GM18951 (cell line): ENCODE measurements around the gene MILR1.
"Not testable (repeated sequence)": the region's sequence is repeated elsewhere in the genome, so short reads cannot be mapped to it uniquely, and the experiment has no call there.

Experiments
- POLR2A ChIP-seq: IDR thresholded peaks from 4 replicates; pipeline ENCODE4 v1.6.1; 2011; ENCODE audit warnings: mild to moderate bottlenecking; ENCODE audit not compliant: insufficient read length, insufficient read depth; ENCODE audit errors: extremely low read depth
- in situ Hi-C: fragments of 300-500 bp; cut with MboI; formaldehyde crosslinking; loops from one replicate; pipeline ENCODE4 v1.12.0; 2022; ENCODE audit warnings: low sequenced_read_pairs, mixed read lengths, inconsistent platforms; ENCODE audit not compliant: unreplicated experiment

Gene MILR1

GRCh38 chr17:64418506-64419339, 30.2 kb upstream of the MILR1 start:
- in situ Hi-C loops: no loop called here
- no peak for TF ChIP-seq POLR2A

DNA sequence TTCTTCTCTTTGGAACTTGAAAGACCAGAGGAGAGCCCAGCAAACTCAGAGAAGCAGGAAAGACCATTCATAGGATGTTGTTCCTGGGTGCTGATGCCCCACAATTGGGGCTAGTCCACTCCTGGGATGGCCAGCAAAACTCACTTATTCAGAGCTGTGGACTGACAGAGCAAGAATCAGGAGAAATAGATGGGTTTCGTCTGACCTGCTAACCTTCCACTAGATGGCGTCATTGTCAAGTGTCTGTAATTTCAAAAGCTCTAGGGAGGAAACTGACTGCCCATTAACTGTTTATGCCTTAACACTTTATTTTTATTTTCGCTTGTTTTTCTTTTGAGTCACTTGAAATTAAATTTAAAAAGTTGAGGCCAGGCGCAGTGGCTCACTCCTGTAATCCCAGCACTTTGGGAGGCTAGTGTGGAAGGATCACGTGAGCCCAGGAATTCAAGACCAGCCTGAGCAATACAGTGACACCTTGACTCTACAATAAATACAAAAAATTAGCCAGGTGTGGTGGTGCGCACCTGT, 28.7 kb upstream of the MILR1 start:
- in situ Hi-C loops: loop anchor here (5.0 to 10.0 kb wide), 3 partner anchors 75 to 222 kb away; partner anchors contain the start of gene POLG2
- TF ChIP-seq POLR2A: no peak

- in situ Hi-C loops: loop anchor here (5.0 to 10.0 kb wide), 3 partner anchors 73 to 220 kb away; partner anchors contain the start of gene POLG2
These were observed 26.8 kb upstream of the MILR1 start for GRCh38 chr17:64422121-64422520.

DNA sequence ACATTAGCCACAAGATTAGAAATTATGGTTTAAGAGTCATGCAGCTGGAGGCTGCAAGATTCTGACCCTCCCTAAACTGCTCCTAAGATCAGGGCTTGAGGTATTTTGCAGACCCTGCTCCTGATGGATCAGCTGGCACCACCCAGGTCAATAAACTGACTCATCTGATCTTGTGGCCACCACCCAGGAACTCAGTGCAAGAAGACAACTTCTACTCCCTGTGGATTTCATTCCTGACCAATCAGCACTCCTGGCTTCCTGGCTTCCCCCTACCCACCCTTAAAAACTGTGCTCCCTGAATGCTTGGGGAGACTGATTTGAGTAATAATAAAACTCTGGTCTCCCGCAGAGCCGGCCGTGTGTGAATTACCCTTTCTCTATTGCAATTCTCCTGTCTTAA, 25.0 kb upstream of the MILR1 start:
- in situ Hi-C loops: loop anchor here (5.0 to 10.0 kb wide), 3 partner anchors 71 to 218 kb away; partner anchors contain the start of gene POLG2

DNA sequence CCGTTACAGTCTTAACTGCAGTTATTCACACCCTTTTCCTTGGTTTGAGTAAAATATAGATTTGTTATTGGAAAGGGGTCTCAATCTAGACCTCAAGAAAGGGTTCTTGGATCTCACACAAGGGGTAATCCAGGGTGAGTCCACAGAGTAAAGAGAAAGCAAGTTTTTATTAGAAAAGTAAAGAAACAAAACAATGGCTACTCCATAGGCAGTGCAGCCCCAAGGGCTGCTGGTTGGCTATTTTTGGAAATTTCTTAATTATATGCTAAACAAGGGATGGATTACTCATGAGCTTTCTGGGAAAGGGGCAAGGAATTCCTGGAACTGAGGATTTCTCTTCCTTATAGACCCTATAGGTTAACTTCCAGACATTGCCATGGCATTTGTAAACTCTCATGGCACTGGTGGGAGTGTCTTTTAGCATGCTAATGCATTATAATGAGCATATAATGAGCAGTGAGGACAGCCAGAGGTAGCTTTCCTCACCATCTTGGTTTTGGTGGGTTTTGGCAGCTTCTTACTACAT, 24.5 kb upstream of the MILR1 start:
- in situ Hi-C loops: loop anchor here (5.0 to 10.0 kb wide), 3 partner anchors 70 to 218 kb away; partner anchors contain the start of gene POLG2
- no peak for TF ChIP-seq POLR2A

More for the DNA sequence above, 25.0 kb upstream of the MILR1 start:
- TF ChIP-seq POLR2A: no peak

DNA sequence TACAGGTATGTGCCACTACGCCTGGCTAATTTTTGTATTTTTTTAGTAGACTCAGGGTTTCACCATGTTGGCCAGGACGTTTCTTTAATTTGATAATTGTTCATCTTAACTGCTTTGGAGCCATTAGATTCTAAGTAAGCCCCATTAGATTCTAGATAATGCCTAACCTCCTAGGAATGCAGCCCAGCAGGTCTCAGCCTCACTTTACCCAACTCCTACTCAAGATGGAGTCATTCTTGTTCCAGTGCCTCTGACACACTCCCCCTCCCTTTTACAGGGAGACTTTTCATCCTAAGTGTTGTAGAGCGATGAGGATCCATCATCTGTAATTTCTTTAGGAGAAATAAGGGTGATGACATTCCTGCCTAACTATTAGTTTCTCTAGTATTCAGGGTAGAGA, 23.7 kb upstream of the MILR1 start:
- TF ChIP-seq POLR2A: no peak
- in situ Hi-C loops: loop anchor here (10.0 kb wide), 1 partner anchor 70 kb away; the partner anchor contains the start of gene POLG2

GRCh38 chr17:64426596-64426995, 22.3 kb upstream of the MILR1 start:
- no peak for TF ChIP-seq POLR2A
- in situ Hi-C loops: loop anchor here (10.0 kb wide), 1 partner anchor 68 kb away; the partner anchor contains the start of gene POLG2

DNA sequence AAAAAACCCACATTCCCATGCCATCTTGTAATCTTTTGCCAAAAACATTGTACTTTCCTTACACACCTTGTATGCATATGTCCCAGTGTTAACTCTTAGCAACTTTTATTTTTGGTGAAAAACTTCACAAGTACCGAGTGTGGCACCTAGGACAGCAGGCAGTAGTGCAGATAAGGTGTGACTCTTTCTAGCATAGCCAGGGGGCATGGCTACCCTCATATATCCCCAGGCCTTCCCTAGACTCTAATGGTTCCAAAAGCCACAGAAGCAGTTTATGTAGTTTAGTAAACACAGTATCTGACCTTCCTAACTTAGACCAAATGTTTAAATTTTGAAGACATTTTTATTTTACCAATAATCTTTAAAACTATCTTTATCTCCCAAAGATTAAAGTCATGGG, 20.5 kb upstream of the MILR1 start:
- in situ Hi-C loops: loop anchor here (10.0 kb wide), 1 partner anchor 66 kb away; the partner anchor contains the start of gene POLG2
- no peak for TF ChIP-seq POLR2A

DNA sequence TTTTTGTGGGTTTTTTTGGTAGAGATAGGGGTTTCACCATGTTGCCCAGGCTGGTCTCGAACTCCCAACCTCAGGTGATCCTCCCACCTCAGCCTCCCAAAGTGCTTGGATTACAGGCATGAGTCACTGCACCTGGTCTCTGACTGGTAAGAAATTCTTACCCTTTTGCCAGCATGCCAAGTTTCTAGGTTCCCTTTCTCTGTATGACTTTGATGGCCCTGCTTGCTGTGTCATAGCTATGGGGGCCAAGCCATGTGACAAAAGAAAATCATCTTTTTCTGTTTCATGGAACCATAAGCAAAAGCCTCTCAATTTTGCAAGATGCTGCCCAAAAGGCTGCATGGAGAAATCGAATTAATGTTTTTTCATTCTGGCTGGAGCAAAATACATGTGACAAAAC, 18.9 kb upstream of the MILR1 start:
- in situ Hi-C loops: not testable (repeated sequence)

DNA sequence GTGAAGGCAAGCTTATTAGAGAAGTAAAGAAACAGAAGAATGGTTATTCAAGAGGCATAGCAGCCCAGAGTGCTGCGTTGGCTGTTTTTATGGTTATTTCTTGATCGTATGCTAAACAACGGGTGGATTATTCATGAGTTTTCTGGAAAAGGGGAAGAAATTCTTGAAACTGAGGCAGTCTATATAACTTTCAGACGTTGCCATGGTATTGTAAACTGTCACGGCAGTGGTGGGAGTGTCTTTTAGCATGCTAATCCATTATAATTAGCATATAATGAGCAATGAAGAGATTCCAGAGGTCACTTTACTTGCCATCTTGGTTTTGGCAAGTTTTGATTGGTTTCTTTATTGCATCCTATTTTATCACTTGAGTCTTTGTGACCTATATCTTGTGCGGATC, 17.4 kb upstream of the MILR1 start:
- no peak for TF ChIP-seq POLR2A
- in situ Hi-C loops: no loop called here

DNA sequence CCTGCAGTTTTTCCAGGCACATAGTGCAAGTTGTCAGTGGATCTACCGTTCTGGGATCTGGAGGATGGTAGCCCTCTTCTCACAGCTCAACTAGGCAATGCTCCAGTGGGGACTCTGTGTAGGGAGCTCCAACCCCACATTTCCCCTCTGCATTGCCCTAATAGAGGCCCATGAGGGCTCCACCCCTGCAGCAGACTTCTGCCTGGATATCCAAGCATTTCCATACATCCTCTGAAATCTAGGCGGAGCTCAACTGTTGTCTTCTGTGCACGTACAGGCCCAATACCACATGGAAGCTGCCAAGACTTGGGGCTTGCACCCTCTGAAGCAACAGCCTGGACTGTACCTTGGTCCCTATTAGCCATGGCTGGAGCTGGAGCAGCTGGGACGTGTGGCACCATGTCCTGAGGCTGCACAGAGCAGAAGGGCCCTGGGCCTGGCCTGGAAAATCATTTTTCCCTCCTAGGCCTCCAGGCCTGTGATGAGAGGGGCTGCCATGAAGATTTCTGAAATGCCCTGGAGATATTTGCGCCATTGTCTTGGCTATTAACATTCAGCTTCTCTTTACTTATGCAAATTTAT, 10.9 kb upstream of the MILR1 start:
- TF ChIP-seq POLR2A: no peak
- in situ Hi-C loops: no loop called here

DNA sequence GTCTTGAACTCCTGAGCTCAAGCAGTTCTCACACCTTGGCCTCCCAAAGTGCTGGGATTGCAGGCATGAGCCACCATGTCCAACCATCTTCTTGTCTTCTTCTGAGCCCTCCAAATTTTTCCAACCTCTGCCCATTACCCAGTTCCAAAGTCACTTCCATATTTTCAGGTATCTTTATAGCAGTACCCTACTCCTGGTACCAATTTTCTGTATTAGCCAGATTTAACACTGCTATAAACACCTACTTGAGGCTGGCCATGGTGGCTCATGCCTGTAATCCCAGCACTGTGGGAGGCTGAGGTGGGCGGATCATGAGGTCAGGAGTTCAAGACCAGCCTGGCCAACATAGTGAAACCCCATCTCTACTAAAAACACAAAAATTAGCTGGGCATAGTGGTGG, 9.4 kb upstream of the MILR1 start:
- in situ Hi-C loops: not testable (repeated sequence)

- in situ Hi-C loops: no loop called here
- no peak for TF ChIP-seq POLR2A
These were observed 9.0 kb upstream of the MILR1 start for GRCh38 chr17:64439956-64440355.
